Measurements from ENCODE around the gene NPM1.
A peak's percentile ranks its signal among the peaks of the same experiment; 100 is the strongest.
"Not testable (repeated sequence)": the region's sequence is repeated elsewhere in the genome, so short reads cannot be mapped to it uniquely, and the experiment has no call there.

Gene NPM1, protein sequence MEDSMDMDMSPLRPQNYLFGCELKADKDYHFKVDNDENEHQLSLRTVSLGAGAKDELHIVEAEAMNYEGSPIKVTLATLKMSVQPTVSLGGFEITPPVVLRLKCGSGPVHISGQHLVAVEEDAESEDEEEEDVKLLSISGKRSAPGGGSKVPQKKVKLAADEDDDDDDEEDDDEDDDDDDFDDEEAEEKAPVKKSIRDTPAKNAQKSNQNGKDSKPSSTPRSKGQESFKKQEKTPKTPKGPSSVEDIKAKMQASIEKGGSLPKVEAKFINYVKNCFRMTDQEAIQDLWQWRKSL

DNA sequence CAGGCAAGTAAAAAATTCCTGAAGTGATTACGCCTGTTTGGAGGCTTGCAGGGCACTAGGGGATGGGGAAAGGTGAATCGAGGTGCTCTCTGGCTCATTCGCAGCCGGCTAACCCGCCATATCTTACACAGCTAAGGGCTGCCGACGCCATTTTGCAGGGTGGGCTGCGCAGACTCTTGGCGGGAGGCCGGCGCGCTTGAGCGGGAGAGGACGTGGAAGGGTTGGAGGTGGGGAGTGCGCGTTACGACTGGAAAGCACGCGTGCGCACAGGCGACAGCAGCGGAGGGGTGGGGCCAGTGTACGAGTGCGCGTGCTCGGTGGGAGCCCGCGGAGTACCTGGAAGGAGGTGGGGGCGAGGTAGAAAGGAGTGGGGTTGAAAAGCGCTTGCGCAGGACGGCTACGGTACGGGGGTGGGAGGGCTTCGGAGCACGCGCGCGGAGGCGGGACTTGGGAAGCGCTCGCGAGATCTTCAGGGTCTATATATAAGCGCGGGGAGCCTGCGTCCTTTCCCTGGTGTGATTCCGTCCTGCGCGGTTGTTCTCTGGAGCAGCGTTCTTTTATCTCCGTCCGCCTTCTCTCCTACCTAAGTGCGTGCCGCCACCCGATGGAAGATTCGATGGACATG lies at the start of gene NPM1:
Gene NPM1 (plus strand): TSS at position 505 of the 625 bp plus-strand sequence. CDS start 100 bp downstream, at position 605.
- peak; percentile 94 for DNase-seq

DNA sequence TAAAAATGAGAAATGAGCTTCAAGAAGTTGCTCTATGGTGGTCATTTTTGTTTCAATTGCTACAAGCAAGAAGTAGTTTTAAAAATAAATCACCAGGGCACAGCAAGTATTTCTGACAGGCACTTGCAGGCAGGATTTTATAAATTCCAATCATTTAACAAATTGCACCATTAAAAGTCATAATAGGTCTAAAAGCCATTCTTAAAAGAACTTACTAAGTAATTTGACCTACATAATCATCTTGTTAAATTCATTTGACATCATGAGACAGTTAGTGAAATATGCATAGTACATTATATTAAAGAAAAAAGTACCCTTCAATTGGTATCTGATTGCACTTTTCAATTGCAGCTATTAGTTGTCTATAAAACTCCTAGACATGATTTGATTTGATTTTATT lies 47.6 kb upstream of the NPM1 start:
- DNase-seq, result no peak

DNA sequence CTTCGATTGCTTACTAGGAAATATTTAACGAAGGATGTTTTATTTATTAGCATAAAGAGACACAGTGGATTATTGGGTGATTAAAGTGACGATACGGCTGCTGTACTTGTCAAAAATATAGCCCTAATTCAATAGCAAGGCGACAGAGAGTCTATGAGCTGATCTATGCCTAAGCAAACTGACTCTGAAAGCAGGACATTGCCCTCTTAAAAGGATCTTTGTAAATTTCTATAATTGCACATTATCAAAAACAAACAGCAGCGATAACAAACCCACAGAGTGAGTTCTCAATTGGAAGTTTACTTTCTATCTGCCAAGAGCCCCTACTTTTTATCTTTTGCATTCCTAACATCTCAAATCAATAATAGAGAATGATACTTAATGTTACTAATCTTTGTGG lies 47.2 kb upstream of the NPM1 start:
- no peak for DNase-seq

DNA sequence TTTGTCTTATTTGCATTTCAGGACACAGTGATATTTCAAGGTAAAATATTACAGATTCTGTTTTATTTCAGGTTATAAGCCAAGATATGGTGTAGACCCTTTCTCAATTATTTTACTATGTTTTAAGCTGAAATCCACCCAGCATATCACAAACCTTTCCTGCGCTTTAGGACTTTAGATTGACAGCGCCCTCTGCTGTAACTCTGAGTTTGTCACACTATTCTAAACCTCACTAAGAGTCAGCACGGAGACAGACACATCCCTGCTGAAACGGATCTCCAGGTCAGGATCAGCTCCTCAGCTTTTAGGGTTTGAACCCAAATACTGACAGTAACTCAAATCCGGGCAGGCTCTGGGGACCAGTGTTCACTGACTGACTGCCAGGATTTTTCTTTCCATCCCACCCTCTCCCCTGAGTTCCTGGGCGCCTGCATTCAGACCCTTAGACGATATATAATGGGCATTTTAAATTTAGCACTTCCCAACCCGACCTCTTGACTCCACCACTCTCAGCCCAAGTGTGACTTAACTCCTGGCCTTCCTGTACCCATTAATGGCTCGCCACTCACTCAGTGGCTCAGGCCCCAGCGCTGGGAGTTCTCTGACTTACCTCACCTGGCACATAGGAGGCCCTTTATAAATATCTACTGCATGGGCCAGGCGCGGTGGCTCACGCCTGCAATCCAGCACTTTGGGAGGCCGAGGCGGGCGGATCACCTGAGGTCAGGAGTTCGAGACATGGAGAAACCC lies 45.1 kb upstream of the NPM1 start:
- DNase-seq, result peak; percentile 26

DNA sequence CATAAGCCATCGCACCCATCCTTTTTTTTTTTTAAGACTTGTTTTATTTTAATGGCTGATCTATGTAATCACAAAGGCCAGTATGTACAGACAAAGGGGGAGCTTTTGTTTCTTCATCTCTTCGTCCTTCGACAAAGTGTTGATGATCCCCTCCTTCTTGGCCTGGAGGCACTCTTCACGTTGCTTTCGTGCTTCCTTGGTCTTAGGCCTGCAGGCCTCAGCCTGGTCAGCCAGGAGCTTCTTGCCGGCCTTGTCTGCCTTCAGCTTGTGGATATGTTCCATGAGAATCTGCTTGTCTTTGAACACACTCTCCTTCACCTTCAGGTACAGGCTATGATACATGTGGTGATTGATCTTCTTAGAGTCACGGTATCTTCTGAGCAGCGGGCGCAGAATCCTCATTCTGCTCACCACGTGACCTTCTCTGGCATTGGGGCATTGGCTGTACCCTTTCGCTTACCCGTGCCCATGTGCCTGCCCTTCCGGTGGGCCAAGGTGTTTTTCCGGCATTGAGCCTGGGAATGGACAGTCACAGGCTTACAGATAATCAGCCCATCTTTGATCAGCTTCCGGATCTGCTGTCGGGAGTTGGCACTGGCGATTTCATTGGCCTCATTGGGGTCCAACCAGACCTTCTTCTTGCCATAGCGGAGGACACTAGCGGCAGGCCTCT lies 42.6 kb upstream of the NPM1 start:
- DNase-seq, result no peak

DNA sequence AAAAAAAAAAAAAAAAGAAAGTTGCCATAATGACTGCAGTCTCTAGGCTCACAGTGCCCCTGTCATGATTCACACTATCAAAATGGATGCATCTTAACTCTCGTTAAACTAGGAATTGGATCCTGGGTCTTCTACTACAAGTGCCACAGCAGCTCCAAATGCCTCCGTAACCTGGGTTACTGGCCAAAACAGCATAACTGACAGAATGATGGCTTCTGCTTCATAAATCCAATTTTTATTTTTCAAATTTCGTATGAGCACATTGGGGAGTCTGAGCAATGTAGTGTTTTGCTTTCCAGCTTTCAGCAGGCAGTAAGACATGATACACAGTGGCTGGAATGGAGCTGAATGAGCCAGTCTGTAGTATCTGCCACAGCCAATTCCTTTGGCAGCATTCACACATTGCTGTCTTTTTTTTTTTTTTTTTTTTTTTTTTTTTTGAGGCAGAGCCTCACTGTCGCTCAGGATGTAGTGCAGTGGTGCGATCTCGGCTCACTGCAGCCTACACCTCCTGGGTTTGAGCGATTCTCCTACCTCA lies 36.0 kb upstream of the NPM1 start:
- DNase-seq, result no peak

DNA sequence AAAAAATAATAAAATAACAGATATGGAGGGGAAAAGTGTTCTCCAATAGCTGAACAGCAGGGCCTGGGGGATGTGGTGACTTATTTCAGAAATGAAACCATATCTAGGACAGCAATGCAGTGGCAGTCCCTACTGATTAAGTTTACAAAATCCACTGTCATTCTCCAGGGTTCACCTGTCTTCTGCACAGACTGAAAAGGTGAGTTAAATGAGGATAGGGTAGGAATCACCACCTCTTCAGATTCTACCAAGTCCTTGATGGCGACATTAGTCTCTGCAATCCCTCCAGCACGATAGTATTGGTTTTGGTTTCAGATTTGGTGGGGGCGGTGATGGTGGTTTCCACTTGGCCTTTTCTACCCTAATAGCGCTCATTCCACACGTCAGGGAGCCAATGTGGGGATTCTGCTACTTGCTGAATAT lies 32.3 kb upstream of the NPM1 start:
- DNase-seq, result no peak

DNA sequence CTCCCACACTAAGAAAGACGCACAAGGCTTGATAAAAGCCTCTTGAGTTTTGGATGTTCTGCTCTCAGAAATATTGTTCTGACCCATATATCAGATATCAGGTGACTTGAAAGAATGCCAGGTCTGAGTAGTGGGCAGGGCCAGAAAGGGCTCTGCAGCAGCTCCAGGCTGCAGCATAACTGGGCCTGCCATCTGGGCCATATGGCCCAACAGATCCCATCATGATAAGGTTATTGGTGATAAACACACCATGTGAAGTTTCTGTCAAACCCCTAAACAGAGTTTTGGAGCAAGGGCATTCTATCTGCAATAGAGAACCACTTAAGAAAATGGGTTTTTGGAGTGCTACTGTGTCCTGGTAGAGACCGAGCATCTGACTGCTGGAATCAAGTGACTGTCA lies 29.8 kb upstream of the NPM1 start:
- no peak for DNase-seq

DNA sequence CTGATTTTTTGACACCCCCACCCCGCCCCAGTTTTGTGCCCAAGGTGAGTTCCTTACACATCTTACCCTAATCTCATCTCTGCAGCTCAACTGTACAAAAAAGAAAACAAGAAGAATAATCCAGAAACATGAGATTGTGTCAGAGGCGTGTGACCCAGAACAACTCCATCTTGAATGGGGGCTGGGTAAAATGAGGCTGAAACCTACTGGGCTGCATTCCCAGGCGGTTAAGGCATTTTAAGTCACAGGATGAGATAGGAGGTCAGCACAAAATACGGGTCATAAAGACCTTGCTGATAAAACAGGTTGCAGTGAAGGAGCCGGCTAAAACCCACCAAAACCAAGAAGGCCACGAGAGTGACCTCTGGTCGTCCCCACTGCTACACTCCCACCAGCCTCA lies 26.5 kb upstream of the NPM1 start:
- not testable (repeated sequence) for DNase-seq

DNA sequence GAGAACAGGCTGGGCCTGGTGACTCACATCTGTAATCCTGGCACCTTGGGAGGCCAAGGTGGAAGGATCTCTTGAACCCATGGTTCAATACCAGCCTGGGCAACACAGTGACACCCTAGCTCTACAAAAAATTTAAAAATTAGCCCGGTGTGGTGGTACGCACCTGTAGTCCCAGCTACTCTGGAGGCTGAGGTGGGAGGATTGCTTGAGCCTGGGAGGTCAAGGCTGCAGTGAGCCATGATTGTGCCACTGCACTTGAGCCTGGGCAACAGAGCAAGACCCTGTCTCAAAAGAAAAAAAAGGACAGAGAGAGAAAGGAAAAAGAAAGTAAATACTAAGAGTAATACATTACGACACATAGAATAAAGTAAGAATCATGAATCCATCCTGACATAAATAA lies 24.4 kb upstream of the NPM1 start:
- not testable (repeated sequence) for DNase-seq

DNA sequence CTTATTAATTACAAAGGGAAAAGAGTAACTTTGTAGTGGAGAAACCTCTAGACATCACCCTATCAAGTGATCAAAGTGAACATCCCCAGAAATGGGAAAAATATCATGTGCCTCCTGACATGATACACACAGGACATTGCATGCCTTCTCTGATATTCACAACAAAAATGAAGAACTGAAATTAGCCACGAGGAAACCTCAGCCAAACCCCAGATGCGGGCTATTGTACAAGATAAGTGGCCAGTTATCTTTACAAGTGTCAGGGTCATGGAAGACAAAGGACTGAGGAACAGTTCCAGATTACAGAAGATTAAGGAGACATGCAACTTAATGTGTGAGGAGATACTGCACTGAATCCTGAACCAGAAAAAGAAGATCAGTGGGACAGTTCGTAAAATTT lies 23.8 kb upstream of the NPM1 start:
- no peak for DNase-seq

DNA sequence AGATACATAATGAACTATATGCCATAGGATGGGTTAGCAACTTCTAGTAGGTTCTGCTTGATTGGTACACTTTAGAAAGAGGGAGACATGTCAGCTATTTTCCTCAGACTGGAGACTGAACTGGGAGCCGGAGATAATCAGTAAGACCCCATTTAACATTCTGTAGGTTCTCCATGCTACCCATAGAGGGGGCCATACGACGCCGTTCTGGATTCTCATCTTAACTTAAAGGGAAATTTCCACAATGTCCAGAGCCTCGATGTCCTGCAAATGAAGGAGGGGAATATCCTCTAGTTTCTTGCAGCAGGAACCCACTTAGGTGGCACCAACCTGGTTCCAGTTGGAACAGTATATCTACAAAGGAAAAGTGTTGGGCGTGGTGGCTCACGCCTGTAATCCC lies 22.3 kb upstream of the NPM1 start:
- DNase-seq, result no peak

DNA sequence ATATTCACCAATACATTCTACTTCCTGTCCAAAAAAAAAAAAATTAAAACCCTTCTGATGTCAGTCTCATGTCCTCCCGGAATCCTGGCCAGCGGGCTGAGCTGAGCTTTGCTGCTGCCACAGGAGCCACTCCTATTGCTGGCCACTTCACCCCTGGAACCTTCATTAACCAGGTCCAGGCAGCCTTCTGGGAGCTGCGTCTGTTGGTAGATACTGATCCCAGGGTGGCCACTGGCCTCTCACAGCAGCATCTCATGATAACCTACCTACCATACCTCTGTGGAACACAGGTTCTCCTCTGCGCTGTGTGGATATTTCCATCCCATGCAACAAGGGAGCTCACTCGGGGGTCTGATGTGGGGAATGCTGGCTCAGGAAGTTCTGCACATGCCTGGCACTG lies 21.0 kb upstream of the NPM1 start:
- DNase-seq, result no peak

DNA sequence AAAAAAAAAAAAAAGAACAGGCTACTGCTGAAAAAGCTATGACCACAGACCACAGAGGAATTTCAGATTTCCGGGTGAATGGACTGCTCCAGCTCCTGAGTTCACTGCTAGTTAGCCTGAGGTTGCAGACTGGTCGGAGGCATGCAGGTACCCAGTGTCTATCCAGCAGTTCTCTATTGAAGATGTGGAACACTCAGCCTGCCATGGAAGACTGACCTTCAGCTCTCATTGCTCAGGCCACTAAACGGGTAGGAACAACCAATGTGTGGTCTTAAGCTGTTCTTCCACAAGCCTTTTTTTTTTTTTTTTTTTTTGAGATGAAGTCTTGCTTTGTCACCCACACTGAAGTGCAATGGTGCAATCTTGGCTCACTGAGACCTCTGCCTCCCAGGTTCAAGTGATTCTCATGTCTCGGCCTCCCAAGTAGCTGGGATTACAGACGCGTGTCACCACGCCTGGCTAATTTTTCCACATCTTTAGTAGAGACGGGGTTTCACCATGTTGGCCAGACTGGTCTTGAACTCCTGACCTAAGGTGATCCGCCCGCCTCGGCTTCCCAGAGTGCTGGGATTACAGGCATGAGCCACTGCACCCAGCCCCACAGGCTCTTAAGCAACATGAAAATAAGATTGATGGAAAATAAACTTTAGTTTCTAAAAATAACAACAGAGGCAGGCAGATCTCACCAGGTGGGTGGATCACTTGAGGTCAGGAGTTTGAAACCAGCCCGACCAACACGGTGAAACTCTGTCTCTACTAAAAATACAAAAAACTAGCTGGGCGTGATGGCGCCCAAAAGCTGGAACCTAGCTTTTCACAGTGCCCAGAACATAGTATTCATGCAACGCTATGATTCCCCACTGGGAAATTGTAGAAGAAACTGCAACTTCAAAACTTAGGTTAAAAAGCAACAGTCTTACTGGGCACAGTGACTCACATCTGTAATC lies 20.0 kb upstream of the NPM1 start:
- DNase-seq, result no peak

DNA sequence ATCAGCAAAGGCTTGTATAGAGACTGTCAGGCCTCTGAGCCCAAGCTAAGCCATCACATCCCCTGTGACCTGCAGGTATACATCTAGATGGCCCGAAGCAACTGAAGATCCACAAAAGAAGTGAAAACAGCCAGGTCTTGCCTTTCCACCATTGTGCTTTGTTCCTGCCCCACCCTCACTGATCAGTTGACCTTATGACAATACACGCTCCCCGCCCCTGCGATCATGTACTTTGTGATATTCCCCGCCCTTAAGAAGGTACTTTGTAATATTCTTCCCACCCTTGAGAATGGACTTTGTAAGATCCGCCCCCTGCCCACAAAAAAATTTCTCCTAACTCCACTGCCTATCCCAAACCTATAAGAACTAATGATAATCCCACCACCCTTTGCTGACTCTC lies 18.6 kb upstream of the NPM1 start:
- no peak for DNase-seq

DNA sequence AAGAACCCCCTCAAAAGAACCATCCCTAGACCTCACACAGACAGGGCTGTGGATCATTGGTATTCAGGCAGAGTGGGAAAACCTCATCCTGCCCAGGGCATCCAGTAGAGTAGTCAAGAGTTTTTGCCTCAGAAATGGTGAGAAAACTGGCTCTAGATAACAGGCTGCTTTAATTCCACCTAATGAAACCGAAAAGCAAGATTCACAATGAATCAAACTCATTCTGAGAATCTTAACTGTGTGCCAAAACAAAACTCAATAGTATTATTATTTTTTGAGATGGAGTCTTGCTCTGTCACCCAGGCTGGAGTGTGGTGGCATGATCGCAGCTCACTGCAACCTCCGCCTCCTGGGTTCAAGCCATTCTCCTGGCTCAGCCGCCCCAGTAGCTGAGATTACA lies 17.8 kb upstream of the NPM1 start:
- no peak for DNase-seq

DNA sequence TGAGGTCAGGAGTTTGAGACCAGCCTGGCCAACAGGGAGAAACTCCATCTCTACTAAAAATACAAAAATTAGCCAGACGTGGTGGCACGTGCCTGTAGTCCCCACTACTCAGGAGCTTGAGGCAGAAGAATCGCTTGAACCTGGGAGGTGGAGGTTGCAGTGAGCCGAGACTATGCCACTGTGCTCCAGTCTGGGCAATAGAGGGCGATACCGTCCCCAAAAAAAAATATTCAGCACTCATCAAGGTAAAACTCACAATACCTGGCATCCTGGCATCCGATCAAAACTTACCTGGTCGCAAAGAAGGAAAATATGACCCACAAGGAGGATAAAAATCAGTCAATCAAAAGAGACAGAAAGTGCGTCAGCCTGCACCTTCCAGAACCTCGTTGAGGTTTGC lies 16.8 kb upstream of the NPM1 start:
- not testable (repeated sequence) for DNase-seq

DNA sequence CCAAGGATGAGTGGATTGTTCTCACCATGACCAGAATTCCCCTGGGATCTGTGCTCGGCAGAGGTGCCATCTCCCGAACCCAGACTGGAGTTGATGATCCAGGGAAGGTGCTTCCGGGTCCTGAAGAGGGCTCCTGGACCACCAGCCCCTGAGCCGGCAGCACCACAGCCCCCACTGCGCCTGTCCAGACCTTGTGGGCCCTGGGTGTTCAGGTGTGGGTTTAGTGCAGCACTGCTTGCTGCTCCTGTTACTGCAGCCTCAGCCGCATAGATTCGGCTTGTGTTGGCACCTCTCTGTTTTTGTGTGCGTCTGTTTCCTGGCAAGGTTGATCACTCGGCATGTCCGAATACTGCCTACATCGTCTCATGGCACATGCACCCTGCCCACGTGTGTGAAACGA lies 16.3 kb upstream of the NPM1 start:
- no peak for DNase-seq

DNA sequence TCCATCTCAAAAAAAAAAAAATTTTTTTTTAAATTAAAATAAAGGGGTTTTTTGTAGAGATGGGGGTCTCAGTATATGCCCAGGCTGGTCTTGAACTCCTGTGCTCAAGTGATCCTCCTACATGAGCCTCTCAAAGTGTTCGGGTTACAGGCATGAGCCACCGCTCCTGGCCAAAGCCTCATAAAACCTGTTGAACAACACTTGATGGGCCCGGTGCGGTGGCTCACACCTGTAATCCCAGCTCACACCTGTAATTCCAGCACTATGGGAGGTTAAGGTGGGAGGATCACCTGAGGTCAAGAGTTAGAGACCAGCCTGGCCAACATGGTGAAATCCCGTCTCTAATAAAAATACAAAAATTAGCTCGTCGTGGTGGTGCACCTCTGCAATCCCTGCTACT lies 7.7 kb upstream of the NPM1 start:
- DNase-seq, result no peak

DNA sequence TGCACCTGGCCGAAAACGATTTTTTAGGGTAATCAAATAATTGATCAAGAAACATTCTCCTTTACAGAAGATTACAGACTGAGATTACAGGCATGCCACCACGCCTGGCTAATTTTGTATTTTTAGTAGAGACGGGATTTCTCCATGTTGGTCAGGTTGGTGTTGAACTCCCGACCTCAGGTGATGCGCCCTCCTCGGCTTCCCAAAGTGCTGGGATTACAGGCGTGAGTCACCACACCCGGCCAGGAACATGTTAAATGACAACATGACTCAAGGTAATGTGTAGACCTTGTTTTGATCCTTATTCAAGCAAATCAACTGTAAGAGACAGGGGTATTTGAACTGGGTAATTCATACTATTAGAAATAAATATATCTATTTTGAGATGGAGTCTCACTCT lies 3.2 kb upstream of the NPM1 start:
- DNase-seq, result not testable (repeated sequence)

DNA sequence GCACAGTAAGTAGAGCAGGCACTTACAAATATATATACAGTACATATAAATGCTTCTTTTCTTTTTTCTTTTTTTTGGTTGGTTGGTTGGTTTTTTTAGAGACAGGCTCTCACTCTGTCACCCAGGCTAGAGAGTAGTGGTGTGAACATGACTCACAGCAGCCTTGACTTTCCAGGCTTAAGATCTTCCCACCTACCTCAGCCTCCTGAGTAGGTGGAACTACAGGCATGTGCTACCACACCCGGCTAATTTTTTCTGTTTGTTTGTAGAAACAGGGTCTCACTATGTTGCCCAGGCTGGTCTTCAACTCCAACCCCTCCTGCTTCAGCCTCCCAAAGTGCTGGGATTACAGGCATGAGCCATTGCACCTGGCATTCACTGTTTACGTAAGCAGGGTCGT lies 2.6 kb upstream of the NPM1 start:
- not testable (repeated sequence) for DNase-seq

DNA sequence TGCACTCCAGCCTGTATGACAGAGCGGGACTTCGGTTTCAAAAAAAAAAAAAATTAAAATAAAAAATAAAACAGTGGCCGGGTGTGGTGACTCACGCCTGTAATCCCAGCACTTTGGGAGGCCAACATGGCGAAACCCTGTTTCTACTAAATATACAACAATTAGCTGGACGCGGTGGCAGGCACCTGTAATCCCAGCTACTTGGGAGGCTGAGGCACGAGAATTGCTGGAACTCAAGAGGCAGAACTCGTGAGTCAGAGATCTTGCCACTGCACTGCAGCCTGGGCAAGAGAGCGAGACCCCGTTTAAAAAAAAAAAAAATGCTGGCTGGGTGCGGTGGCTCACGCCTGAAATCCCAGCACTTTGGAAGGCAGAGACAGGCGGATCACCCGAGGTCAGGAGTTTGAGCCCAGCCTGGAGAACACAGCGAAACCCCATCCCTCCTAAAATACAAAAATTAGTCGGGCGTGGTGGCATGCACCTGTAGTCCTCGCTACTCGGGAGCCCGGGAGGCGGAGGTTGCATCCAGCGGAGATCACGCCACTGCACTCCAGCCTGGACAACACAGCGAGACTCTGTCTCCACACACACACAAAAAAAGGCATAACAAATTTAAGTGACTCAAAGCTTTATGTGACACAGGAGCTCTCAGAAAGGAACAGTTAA lies 1.5 kb upstream of the NPM1 start:
- no peak for DNase-seq

Data from DMS79 treated with DMSO at 0.1 percent for 48 hours (cell line).